ENCODE data around the gene MRM2.

MRM2 gene

GRCh38 chr7:2245883-2246675, 4.1 kb upstream of the MRM2 start:
- peak in 1 of 2 donors; percentile 66 for DNase-seq

- DNase-seq = no peak
Measured at GRCh38 chr7:2244404-2244995, 2.5 kb upstream of the MRM2 start.

DNA sequence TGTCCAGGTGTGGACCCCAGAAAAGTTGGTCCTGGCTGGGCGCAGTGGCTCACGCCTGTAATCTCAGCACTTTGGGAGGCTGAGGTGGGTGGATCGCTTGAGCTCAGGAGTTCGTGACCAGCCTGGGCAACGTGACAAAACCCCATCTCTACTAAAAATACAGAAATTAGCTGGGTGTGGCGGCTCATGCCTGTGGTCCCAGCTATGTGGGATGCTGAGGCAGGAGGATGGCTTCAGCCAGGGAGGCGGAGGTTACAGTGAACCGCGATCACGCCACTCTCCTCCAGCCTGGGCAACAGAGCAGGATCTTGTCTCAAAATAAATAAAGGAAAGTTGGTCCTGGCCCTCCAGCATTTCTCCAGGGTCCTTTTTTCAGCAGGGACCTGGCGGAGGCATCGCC, 1.5 kb upstream of the MRM2 start:
- no peak for DNase-seq

GRCh38 chr7:2242541-2243429, 780 bp upstream of the MRM2 start:
- peak in 1 of 2 donors; percentile 43 for DNase-seq

- no peak for DNase-seq
Measured at GRCh38 chr7:2239242-2239641, 2.8 kb downstream of the MRM2 start.

GRCh38 chr7:2237109-2237602, 4.8 kb downstream of the MRM2 start:
- peak; percentile 17 to 72 for DNase-seq

DNA sequence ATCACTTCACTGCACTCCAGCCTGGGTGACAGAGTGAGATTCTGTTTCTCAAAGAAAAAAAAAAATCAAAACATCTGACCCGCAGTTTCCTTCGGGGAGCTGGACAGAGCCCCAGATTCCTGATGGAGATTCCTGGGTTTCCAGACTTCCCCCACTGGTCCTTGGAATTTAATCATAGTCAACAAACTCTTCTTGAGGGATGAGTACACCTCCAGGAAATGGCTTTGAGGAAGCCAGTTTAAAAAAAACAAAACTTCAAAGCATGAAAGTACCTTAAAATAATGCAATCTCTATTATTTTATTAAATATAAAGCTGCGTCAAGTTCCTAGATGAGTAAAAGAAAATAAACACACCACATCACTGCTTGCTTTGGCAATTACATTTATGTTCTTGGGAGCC, 8.1 kb downstream of the MRM2 start:
- no peak for DNase-seq

DNA sequence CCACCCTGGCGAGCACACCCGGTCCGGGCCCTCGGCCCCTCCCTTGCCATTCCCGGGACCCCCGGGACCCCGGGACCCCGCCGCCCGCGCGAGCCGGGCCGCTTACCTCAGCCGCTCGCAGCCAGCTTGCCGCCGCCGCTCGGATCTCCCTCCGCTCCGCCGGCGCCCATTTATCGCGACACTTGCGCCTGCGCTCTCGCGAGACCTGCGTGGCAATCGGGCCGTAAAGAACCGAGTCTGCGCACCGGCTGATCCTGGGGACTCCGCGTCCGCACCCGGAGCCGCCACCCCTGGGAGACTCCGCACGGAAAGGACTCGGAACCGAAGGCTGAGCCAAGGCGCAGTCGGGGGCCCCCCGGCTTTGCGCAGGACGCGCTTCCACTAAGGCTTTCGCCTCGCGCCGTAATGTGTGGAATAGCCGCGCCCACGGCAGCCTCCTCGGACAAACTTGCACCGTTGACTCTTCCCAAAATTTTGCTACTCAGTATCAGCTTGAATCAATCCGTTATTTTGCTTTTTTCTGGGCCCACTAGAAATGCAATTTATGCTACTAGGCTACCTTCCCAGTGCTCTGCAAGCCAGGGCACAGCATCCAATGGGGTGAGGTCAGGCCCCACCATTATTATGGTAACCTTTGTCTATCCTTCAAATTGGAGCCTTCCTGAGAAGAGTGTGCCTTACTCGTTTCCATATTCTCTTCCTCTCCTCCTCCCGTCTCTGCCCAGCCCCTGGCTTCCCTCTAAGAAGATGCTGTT, 9.1 kb downstream of the MRM2 start, which contains the start of gene MAD1L1:
Gene MAD1L1, minus strand, starts transcription at position 180 of the 755 bp plus-strand sequence. CDS start 2,812 bp downstream, outside the sequence.
- DNase-seq = peak; percentile 34 to 68

- DNase-seq = peak; percentile 5 to 39
Measured at GRCh38 chr7:2231992-2232765, 9.8 kb downstream of the MRM2 start.

GRCh38 chr7:2230882-2231281, 11.1 kb downstream of the MRM2 start:
- no peak for DNase-seq

DNA sequence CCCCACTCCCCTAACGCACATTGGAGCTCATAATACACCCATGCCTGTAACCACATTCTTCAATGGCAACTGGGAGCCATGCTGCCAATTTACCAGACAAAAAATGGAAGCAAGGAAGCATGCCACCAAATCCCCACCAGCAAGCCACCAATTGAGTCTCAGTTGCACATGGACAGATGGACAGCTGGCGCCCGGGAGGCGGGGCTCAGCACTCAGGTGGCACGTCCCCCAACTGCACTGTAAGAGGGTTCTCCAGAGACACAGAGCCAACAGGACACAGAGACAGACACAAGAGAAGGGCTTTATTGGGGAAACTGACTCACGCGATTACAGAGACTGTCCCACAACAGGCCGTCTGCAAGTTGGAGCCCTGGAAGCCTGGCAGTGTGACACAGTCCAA, 11.8 kb downstream of the MRM2 start:
- no peak for DNase-seq

DNA sequence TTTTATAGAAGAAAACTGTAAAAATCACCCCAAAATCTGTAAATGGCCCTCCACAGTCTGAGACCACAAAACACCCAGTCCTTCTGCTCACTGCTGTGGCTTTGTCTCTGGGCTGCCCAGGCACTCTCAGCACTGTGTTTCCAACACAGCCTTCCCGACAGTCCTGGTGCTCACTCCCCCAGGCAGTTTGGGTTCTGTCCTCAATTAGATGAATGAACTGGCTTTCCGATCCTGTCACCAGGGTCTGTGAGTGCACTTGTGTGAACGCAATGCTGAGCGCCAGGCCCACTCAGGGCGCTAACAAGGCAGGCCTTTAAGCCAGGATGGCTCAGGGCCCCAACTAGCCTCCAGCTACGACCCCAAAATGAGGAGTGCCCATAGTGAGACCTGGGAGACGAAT, 12.5 kb downstream of the MRM2 start:
- DNase-seq = no peak

DNA sequence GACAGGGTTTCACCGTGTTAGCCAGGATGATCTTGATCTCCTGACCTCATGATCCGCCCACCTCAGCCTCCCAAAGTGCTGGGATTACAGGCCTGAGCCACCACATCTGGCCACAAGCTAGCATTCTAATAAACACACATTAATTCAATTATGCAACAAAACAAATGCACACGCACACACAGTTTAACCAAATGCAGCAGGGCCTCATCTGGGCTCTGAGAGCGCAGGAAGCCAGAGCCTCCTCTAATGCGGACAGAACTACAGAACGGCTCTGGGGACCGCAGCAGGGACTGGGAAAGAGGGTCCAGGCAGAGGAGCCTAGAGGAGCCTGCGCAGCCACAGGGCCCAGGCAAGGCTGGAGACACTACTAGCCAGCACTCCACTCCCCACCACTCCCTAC, 13.1 kb downstream of the MRM2 start:
- no peak for DNase-seq

GRCh38 chr7:2227699-2228098, 14.3 kb downstream of the MRM2 start:
- DNase-seq = no peak

DNA sequence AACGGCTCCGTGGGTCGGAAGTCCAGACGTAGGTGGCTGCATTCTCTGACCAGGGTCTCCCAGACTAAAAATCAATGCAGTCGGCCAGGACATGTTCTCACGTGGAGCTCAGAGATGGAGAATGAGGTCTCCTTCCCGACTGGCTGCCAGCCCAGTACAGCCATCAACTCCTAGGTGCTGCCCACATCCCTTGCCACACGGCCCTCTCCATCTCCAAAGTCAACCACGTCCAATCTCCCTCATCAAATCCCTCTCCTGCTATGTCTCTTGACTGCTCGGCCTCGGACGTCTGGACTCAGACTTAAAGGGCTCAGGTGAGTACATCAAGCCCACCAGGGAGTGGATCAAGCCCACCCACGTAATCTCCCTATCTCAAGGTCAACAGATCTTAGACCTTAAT, 16.2 kb downstream of the MRM2 start:
- DNase-seq = no peak

DNA sequence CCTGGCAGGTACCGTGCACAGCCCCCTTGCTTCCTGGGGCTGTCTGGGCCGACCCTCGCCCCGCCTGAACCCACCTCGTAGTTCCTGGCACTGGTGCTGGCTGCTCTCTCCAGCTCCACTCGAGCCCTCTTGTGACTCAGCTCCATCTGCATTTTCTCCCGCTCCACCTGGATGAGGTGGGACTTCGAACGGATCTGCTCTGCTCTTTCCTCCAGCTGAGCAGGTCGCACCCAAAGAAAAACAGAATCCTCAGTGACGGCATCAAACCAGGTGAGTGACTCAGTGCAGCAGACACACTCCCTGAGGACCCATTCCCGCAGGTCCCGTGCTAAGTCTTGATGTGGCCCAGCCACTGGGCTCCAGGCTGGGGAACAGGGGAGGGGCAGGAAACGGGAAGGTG, 16.7 kb downstream of the MRM2 start:
- no peak for DNase-seq

DNA sequence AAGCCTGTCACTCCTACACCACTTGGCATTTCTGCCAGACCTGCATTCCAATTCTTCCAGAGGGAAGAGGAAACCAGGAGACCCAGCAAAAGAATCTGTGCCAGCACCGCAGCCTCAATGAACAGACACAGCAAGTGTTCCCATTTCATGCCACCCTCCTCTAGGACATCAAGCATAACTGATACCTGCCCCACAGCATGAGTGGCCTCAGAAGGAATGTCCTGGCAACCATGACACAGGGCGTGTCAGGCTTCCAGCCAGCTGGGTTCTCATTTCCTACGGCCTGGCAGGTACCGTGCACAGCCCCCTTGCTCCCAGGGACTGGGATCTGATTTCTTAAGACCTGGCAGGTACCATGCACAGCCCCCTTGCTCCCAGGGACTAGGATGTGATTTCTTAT, 17.1 kb downstream of the MRM2 start:
- no peak for DNase-seq

- no peak for DNase-seq
Measured at GRCh38 chr7:2224491-2224928, 17.5 kb downstream of the MRM2 start.

GRCh38 chr7:2223321-2223720, 18.7 kb downstream of the MRM2 start:
- DNase-seq = no peak

- DNase-seq = no peak
Measured at GRCh38 chr7:2222516-2222915, 19.5 kb downstream of the MRM2 start.

DNA sequence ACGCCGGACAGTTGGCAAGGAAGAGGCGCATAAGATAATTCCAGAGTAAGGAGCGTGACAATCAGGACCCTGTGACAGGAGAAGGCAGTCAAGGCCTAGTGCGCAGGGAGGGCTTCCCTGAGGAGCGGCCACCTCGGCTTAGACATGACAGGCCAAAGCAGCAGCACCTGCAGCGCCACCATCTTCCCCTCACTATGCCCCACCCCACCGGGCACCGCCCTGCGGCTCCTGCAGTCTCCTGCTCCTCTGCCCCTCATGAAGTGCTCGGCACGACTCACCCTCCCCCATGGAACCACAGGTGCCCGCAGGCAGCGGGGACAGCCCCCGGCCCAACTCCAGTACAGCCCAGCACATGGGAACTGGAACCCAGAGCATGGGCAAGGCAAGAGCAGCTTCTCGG, 21.1 kb downstream of the MRM2 start:
- no peak for DNase-seq

DNA sequence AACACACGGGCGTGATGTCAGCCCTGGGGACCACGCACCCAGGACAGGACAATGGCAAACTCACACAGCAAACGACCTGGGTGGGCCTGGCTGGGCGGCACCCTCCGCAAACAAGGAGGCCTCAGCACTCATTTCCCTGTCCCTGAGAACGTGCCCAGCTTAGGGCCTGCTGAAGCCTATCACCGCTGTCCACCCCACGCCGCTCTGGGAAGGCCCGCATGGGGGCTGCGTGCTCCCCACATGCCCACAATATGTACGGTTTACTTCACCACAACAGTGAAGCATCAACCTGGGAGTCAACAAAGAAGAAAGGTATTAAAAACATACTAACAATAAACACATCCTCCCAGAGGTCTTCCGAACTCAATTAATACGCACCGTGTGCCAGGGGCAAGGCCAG, 21.5 kb downstream of the MRM2 start:
- DNase-seq = no peak

Data from bone marrow (tissue), 2 donors.